HG03378 (cell line): ENCODE results near the gene IFNGR1.
"Not testable (repeated sequence)": the region's sequence is repeated elsewhere in the genome, so short reads cannot be mapped to it uniquely, and the experiment has no call there.

ENCODE experiments used
- ATAC-seq: cut with Tn5 transposase; IDR thresholded peaks from one replicate; pipeline ENCODE4 v1.9.1; 2021; ENCODE audit warnings: mild to moderate bottlenecking, moderate library complexity; ENCODE audit not compliant: unreplicated experiment

IFNGR1 gene

DNA sequence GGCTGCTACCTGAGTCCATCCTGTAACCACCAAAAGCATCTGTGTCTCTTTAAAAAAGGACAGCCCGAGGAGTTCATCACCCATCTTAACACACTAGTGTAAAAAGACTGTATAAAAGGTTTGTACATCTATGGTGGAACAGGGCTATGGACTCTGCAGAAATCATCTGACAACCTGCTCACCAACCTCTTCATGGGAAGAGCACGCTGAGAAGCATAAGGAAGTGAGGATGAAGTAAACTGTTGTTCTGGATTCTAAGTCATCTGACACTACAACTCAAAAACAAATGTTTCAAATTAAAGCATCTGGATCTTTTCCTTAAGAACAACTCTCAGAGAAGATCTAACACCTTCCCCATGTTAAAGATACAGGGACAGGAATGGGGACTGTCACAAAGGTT is 5.4 kb downstream of the IFNGR1 start:
- no peak for ATAC-seq

DNA sequence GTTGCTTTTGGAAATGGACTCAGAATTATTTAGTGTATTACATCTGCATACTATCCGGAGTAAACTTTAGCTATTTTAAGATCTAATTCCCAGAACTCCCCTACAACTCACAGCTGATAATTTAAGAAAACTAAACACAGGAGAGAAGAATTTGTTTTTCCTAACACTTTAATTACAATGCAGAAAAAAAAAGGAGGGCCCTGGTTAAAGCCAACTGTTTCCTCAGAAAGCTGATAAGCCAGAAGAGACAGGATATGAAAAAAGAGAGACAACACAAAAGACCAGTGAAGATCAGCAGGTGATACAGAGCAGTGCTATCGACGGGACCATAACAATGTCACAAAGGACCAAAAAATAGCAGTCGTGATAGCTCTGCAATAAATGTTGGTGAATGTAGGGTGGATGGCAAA is 5.8 kb downstream of the IFNGR1 start:
- no peak for ATAC-seq

DNA sequence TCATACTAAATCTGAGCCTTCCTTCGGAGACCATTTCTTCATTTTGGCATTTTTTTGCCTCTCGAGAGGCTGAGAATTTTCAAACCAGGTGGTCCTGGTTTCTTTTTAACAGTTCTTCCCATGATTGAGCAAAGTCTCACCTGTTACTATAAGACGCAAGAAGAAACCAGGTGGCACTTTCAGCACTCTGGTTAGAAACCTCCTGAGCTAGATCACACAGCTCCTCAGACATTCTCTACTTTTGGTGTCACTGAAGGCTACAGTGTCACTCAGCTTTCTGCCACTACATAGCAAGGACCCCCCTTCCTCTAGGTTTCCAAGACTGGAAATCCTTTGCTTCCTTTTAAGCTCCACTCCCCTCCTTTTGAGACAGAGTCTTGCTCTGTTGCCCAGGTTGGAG is 7.3 kb downstream of the IFNGR1 start:
- no peak for ATAC-seq

DNA sequence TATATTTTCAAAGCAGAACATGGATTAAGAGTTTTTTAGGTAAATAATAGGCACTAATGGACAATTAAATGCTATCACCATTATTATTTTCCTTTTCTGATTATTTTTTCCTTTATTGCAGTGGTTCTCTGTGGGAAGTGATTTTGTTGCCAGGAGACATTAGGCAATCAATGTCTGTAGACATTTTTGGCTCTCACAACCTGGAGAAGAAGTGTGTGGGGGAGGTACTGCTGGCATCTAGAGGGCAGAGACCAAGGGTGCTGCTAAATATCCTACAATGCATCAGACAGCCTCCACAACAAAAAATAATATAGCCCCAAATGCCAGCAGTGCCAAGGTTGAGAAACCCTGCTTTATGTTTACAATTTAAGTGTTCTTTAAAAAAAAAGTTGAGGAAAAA is 8.3 kb downstream of the IFNGR1 start:
- ATAC-seq: no peak

GRCh38 chr6:137208279-137208678 is 10.9 kb downstream of the IFNGR1 start:
- ATAC-seq: no peak

GRCh38 chr6:137207457-137207856 is 11.7 kb downstream of the IFNGR1 start:
- ATAC-seq: not testable (repeated sequence)

GRCh38 chr6:137206577-137206976 is 12.6 kb downstream of the IFNGR1 start:
- no peak for ATAC-seq

DNA sequence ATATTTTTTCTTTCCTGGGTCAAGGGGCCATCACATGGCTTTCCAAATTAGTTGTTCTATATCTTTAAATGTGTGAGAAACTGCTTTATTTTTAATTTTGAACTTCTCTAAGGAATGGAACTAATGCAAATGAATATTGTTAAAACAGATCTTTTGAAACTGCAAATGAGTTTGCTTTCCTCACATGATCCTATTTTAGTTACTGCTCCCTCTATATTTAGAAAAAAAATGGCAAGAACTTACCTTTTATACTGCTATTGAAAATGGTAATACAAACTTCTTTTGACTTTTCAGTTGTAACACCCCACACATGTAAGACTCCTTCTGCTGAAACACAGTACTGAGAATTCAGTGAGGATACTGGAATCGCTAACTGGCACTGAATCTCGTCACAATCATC is 15.9 kb downstream of the IFNGR1 start:
- ATAC-seq: no peak

DNA sequence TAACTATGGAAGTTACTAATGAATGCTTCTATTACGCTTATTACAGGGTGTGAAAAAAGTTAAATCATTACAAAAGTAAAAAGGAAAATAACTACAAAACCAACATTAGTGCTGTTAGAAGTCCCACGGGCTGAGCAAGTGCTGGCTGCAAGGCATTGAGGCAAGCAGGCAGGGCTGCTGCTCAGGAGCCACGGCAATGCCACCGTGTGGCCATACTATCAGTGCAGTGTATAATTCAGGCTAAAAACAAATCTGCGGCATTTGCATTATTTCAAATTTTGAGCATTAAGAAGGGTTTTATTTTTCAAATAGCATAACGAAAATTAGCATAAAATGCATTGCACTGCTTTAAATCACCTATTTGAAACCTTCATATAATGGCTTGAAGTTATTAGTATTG is 17.1 kb downstream of the IFNGR1 start:
- no peak for ATAC-seq

- no peak for ATAC-seq
Measured at GRCh38 chr6:137201006-137201405, 18.2 kb downstream of the IFNGR1 start.

GRCh38 chr6:137200288-137200687 is 18.9 kb downstream of the IFNGR1 start:
- ATAC-seq: no peak

DNA sequence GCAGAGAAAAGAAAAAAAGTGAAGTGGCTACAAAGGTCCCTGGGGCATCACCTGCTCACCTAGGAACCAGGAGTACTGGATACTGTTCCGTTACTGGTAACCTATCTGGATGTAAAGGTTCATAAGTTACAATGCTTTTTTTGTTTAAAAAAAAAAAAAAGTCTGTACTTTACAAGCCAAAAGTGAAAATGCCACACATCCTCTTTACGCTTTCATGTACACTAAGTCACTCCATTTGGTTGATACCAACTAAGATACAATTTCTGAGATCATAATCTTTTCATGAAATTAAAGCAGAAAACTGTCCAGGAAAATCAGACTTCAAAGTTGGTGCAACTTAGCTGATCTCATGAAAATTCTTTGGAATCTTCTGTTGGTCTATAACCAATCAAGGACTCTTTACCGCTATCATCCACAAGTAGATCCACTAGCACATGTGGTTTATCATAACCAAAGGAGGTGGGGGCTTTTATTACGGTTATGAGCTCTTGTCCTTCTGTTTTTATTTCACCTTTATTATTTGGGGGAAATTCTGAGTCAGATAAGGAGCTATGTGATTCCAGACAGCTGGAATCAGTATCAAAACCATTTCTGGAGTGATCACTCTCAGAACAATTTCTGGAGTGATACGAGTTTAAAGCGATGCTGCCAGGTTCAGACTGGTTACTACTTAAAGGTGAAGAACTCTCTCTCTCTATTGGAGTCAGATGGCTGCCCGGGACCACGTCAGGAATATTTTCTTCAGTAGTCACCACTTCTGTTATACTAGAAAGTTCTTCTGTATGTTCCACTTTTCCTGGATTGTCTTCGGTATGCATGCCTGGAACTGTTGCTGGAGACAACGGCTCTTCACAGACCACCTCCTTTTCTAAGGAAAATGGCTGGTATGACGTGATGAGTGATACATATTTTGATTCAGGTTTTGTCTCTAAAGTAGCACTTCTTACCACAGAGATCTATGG is 21.2 kb downstream of the IFNGR1 start:
- ATAC-seq: no peak

DNA sequence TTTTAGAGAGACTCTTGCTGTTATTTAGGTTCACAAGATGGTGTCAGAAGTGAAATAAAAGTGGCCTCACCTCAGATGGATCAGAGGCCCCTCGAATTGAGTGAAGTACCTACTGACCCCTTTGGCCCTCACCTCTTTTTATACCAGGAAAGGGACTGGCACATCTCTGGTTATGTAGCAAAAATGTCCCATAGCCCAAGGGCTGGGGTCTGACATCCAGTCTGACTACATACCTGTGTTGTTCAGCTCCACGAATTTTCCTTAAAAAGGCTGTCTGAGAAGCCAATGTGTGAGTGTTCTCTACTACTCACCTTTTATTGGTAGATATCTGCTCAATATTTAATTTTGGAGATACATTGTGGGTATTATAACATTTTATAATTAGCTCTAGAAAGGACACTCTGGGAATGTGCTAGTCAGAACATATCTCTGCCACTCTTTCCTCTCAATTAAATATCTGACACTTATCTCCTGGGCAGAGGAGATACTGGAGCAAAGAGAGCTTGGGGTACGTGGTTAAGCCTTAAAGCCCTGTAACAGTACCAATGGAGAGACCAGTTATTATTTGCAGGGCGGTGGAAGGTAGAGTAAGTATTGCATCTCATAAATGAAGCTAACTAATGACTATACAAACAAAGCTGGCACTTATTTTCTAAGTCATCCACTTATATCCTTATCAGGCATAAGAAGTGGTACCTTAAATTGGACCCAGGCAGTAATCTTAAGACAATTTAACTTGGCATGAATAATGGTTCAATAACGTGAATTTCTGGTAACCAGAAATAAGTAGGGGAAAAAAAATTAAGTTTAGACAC is 25.7 kb downstream of the IFNGR1 start:
- ATAC-seq: no peak

DNA sequence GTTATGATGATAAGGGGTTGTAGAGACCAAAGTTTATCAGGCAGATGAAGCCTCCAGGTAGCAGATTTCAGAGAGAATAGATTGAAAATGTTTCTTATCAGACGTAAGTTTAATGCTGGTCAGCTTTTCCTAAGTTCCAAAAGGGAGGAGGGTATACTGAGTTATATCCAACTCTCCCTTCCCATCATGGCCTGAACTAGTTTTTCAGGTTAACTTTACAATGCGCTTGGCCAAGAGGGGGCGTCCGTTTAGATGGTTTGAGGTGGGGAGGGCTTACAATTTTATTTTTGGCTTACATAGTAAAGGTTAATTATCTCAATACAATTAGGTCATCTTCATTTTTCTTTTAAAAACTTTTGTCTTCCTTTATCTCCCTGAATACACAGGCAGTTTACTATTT is 26.4 kb downstream of the IFNGR1 start:
- ATAC-seq: no peak

- no peak for ATAC-seq
Measured at GRCh38 chr6:137191670-137192069, 27.5 kb downstream of the IFNGR1 start.

- ATAC-seq: no peak
Measured at GRCh38 chr6:137191236-137191635, 27.9 kb downstream of the IFNGR1 start.

DNA sequence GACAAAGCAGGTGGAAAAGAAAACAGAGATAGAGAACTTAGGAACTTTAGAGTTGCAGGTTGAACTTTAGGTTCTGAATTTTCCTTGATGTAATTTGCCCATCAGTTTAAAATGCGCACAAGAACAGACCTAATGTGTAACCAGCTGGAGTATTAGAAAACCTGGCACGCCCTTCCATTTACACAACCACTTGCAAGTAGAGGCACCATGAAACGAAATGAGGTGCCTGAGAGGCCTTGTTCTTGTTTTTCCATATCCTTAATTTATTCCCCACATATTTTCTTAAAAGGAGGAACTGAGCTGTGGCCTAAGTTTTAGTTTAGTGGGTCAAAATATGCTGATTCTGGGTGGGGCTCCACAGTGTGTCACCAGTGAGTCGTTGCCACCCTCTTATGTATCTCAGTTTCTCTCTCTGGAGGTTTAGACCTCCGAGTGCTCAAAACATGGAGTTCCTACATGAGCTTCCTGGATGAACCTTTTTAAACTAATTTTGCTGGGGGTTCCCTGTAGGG is 28.5 kb downstream of the IFNGR1 start:
- no peak for ATAC-seq

GRCh38 chr6:137188855-137189254 is 30.3 kb downstream of the IFNGR1 start:
- ATAC-seq: no peak

GRCh38 chr6:137185290-137185689 is 33.9 kb downstream of the IFNGR1 start:
- no peak for ATAC-seq

- ATAC-seq: no peak
Measured at GRCh38 chr6:137182654-137183073, 36.5 kb downstream of the IFNGR1 start.

GRCh38 chr6:137181891-137182653 is 37.1 kb downstream of the IFNGR1 start:
- ATAC-seq: no peak
